HepG2 (cell line): Measurements from ENCODE around the gene YPEL3. TPM values are rescaled to one million over a fixed set of nuclear protein-coding genes. Genes with fewer than 3 reads are reported as not detected.

Experiments
- FOXO4 ChIP-seq: sonication (generic); formaldehyde crosslinking; conservative IDR thresholded peaks from 2 replicates; pipeline ENCODE4 v1.8.1; 2023; ENCODE audit warnings: missing genetic modification reagents
- FOXP1 ChIP-seq, 2 experiments: fragments of 450-650 bp in 1 of 2; IDR thresholded peaks; 2 replicates each; pipeline ENCODE4 v1.6.1; 2017 to 2018; ENCODE audit warnings: antibody characterized with exemption in 1 of 2
- GZF1 ChIP-seq: sonication (generic); formaldehyde crosslinking; IDR thresholded peaks from 2 replicates; pipeline ENCODE4 v1.5.1; 2020; ENCODE audit warnings: mild to moderate bottlenecking, missing genetic modification reagents
- HCFC1 ChIP-seq: fragments of 150-350 bp; IDR thresholded peaks from 2 replicates; pipeline ENCODE4 v1.6.1; 2014; ENCODE audit warnings: low read depth, low read length
- MAFF ChIP-seq: IDR thresholded peaks from 2 replicates; pipeline ENCODE4 v1.6.1; 2011; ENCODE audit warnings: low read depth, low read length, improper control_type of control experiment
- MBNL3 ChIP-seq: fragments of 250-450 bp; sonication (Bioruptor Pico); conservative IDR thresholded peaks from 2 replicates; pipeline ENCODE4 v1.8.0; 2022; ENCODE audit warnings: mild to moderate bottlenecking, inconsistent platforms
- MYC ChIP-seq: sonication (generic); formaldehyde crosslinking; IDR thresholded peaks from 2 replicates; pipeline ENCODE4 v1.9.0; 2021; ENCODE audit warnings: missing genetic modification reagents, borderline replicate concordance
- NFIB ChIP-seq: sonication (generic); formaldehyde crosslinking; IDR thresholded peaks from 2 replicates; pipeline ENCODE4 v1.9.0; 2021; ENCODE audit warnings: missing genetic modification reagents, mild to moderate bottlenecking, borderline replicate concordance
- POGZ ChIP-seq: sonication (generic); formaldehyde crosslinking; IDR thresholded peaks from 2 replicates; pipeline ENCODE4 v1.4.0; 2020; ENCODE audit warnings: mild to moderate bottlenecking, missing genetic modification reagents
- SRSF9 ChIP-seq: fragments of 200-400 bp; formaldehyde crosslinking; IDR thresholded peaks from 2 replicates; pipeline ENCODE4 v1.6.1; 2018; ENCODE audit warnings: borderline replicate concordance, mild to moderate bottlenecking, low read depth, low read length; ENCODE audit not compliant: insufficient read depth, poor library complexity, severe bottlenecking
- TCF12 ChIP-seq, 2 experiments: fragments of 450-650 bp in 1 of 2; sonication (generic) in 1 of 2; formaldehyde crosslinking in 1 of 2; IDR thresholded peaks; 2 replicates each; pipeline versions ENCODE4 v1.6.1 to v1.8.0; 2017 to 2022; ENCODE audit warnings: antibody characterized with exemption in 1 of 2, mild to moderate bottlenecking in 1 of 2, missing genetic modification reagents in 1 of 2, moderate library complexity in 1 of 2
- TFAP4 ChIP-seq: sonication (generic); IDR thresholded peaks from 2 replicates; pipeline ENCODE4 v1.6.1; 2016; ENCODE audit warnings: low read depth, borderline replicate concordance
- THAP8 ChIP-seq: sonication (generic); formaldehyde crosslinking; IDR thresholded peaks from 2 replicates; pipeline ENCODE4 v1.5.1; 2020; ENCODE audit warnings: missing genetic modification reagents, mild to moderate bottlenecking, borderline replicate concordance
- ZBTB3 ChIP-seq: sonication (generic); formaldehyde crosslinking; IDR thresholded peaks from 2 replicates; pipeline ENCODE4 v1.4.0; 2020; ENCODE audit warnings: low read depth, mild to moderate bottlenecking, moderate library complexity, missing genetic modification reagents, borderline replicate concordance
- ZBTB33 ChIP-seq: sonication (generic); formaldehyde crosslinking; IDR thresholded peaks from 2 replicates; pipeline ENCODE4 v1.4.0; 2020; ENCODE audit warnings: missing genetic modification reagents
- ZBTB7A ChIP-seq: sonication (generic); formaldehyde crosslinking; IDR thresholded peaks from 2 replicates; pipeline ENCODE4 v1.8.0; 2022; ENCODE audit warnings: mild to moderate bottlenecking, missing genetic modification reagents
- ZNF276 ChIP-seq: sonication (generic); formaldehyde crosslinking; IDR thresholded peaks from 2 replicates; pipeline ENCODE4 v1.4.0; 2020; ENCODE audit warnings: mild to moderate bottlenecking, low read depth, missing genetic modification reagents
- ZNF292 ChIP-seq: sonication (generic); formaldehyde crosslinking; IDR thresholded peaks from 2 replicates; pipeline ENCODE4 v1.8.1; 2022; ENCODE audit warnings: mild to moderate bottlenecking, low read depth, missing genetic modification reagents, borderline replicate concordance
- ZNF414 ChIP-seq: sonication (generic); formaldehyde crosslinking; IDR thresholded peaks from 2 replicates; pipeline ENCODE4 v1.5.0; 2020; ENCODE audit warnings: missing genetic modification reagents
- ZNF430 ChIP-seq: sonication (generic); formaldehyde crosslinking; IDR thresholded peaks from 2 replicates; pipeline ENCODE4 v1.9.0; 2021; ENCODE audit warnings: mild to moderate bottlenecking, missing genetic modification reagents
- polyA plus RNA-seq, 8 experiments: library from polyadenylated mRNA; depleted of rRNA in 3 of 8; stranded (reverse) in 7 of 8; unstranded in 1 of 8; fragments of >200 nt; fragmentation: Illumina TruSeq in 4 of 8; extraction: Trizol in 4 of 8; gene quantifications; 2 replicates each; pipeline versions ENCODE4 v1.2.1 to v1.2.3, GENCODE V29; 2011 to 2016; ENCODE audit warnings: low read depth in 4 of 8, missing spikeins in 1 of 8, mixed read lengths in 1 of 8; ENCODE audit not compliant: insufficient read depth in 1 of 8
- total RNA-seq, 5 experiments: library from RNA; depleted of rRNA; stranded (reverse); fragments of >200 nt; fragmentation: Illumina TruSeq; extraction: Trizol; gene quantifications; 2 replicates each; pipeline ENCODE4 v1.2.3, GENCODE V29; 2016; ENCODE audit warnings: low read depth in 1 of 5

The YPEL3 gene
- total and polyA plus RNA-seq, 2 of the 13 experiments (the other 11 are each of a cell fraction or from before 2014, with no cell fraction given) = 5.4 to 47.0 TPM

- no peak for TF ChIP-seq NFIB (CRISPR knock-in tag)
- TF ChIP-seq MBNL3 = no peak
- peak; percentile 78; the same call in 1 of the 2 replicates for TF ChIP-seq ZBTB33 (CRISPR knock-in tag)
- no peak for TF ChIP-seq ZNF292 (CRISPR knock-in tag)
- TF ChIP-seq MYC (CRISPR knock-in tag) = peak; percentile 77; the same call in 1 of the 2 replicates
- peak; percentile 99; the same call in 1 of the 2 replicates for TF ChIP-seq THAP8 (CRISPR knock-in tag)
- TF ChIP-seq ZBTB7A (CRISPR knock-in tag) = peak; percentile 88
- no peak for TF ChIP-seq GZF1 (CRISPR knock-in tag)
- TF ChIP-seq SRSF9 = no peak
- TF ChIP-seq ZNF276 (CRISPR knock-in tag) = peak; percentile 96
- TF ChIP-seq ZNF430 = peak; percentile 98
- TF ChIP-seq TCF12 (IDR thresholded peaks at IDR 0.05) = no peak
- TF ChIP-seq TCF12 (CRISPR knock-in tag; IDR thresholded peaks at IDR 0.05) = no peak; the same call in 1 of the 2 replicates
- no peak for TF ChIP-seq FOXP1 (IDR thresholded peaks at IDR 0.05)
- no peak for TF ChIP-seq FOXP1 (CRISPR knock-in tag; IDR thresholded peaks at IDR 0.05)
- TF ChIP-seq POGZ (CRISPR knock-in tag) = peak; percentile 73
- TF ChIP-seq TFAP4 = 0 out of 2 replicates have a peak, but pooled peaks have one; percentile 44
- TF ChIP-seq HCFC1 = peak; percentile 64
- TF ChIP-seq ZNF414 = peak; percentile 96; the same call in 1 of the 2 replicates
- no peak for TF ChIP-seq ZBTB3 (CRISPR knock-in tag)
- no peak for TF ChIP-seq MAFF
- TF ChIP-seq FOXO4 (CRISPR knock-in tag) = peak; percentile 94; the same call in 1 of the 2 replicates
Measured at GRCh38 chr16:30052671-30053372, 43.2 kb downstream of the YPEL3 start (continued).
